Kidney tubule cell (primary cell): Measurements from ENCODE around the gene DMRTB1.

Experiments used
- DNase-seq: peaks from one replicate; pipeline ENCODE4 v3.0.0-alpha.2; 2018; ENCODE audit warnings: low spot score

Gene DMRTB1

GRCh38 chr1:53509775-53510174, 50.6 kb downstream of the DMRTB1 start:
- no peak for DNase-seq

- no peak for DNase-seq
Measured at GRCh38 chr1:53510215-53510614, 51.0 kb downstream of the DMRTB1 start.

GRCh38 chr1:53511323-53511932, 52.2 kb downstream of the DMRTB1 start:
- no peak for DNase-seq

GRCh38 chr1:53511933-53512806, 53.0 kb downstream of the DMRTB1 start:
- DNase-seq: no peak

- DNase-seq: no peak
Measured at GRCh38 chr1:53512807-53513755, 53.9 kb downstream of the DMRTB1 start.

- no peak for DNase-seq
Measured at GRCh38 chr1:53513846-53514245, 54.6 kb downstream of the DMRTB1 start.

GRCh38 chr1:53514436-53514835, 55.2 kb downstream of the DMRTB1 start:
- no peak for DNase-seq

- DNase-seq: no peak
Measured at GRCh38 chr1:53516181-53516580, 57.0 kb downstream of the DMRTB1 start.
